Suprapubic skin (tissue), 4 donors: ENCODE data around the gene ADAMTS12.

ENCODE experiments used
- CTCF ChIP-seq, 2 donors: fragments of 200-600 bp in 1 of 2; fragments of 450-650 bp in 1 of 2; sonication (generic) in 1 of 2; IDR thresholded peaks; one replicate each; pipeline ENCODE4 v1.5.1; 2016 to 2019; ENCODE audit warnings: antibody characterized with exemption in 2 of 2, mild to moderate bottlenecking in 1 of 2, moderate library complexity in 1 of 2
- POLR2A ChIP-seq, 2 donors: fragments of 450-650 bp; IDR thresholded peaks; one replicate each; pipeline ENCODE4 v1.6.1; 2017; ENCODE audit warnings: antibody characterized with exemption in 2 of 2, mild to moderate bottlenecking in 2 of 2, moderate library complexity in 2 of 2
- POLR2AphosphoS5 ChIP-seq, 3 donors: sonication (generic); formaldehyde crosslinking; IDR thresholded peaks; one replicate each; pipeline ENCODE4 v1.6.1; 2017; ENCODE audit warnings: antibody characterized with exemption in 3 of 3

- TF ChIP-seq CTCF (IDR thresholded peaks at IDR 0.05) (no peak), POLR2A (IDR thresholded peaks at IDR 0.05) (no peak), POLR2AphosphoS5 (IDR thresholded peaks at IDR 0.05) (no peak)
Measured at GRCh38 chr5:33937707-33938506, 46.1 kb upstream of the ADAMTS12 start.
